Cardiac ventricle fibroblast (primary cell): ENCODE data around the gene OXTR. TPM values are rescaled to one million over a fixed set of nuclear protein-coding genes. Genes with fewer than 3 reads are reported as not detected.

Source experiments
- total RNA-seq: library from RNA; depleted of rRNA; stranded (reverse); fragments of >200 nt; gene quantifications from 2 replicates; pipeline ENCODE4 v1.2.3, GENCODE V29; 2015

Gene OXTR
- 0.15 and 3.2 TPM in 2 replicates for total RNA-seq

DNA sequence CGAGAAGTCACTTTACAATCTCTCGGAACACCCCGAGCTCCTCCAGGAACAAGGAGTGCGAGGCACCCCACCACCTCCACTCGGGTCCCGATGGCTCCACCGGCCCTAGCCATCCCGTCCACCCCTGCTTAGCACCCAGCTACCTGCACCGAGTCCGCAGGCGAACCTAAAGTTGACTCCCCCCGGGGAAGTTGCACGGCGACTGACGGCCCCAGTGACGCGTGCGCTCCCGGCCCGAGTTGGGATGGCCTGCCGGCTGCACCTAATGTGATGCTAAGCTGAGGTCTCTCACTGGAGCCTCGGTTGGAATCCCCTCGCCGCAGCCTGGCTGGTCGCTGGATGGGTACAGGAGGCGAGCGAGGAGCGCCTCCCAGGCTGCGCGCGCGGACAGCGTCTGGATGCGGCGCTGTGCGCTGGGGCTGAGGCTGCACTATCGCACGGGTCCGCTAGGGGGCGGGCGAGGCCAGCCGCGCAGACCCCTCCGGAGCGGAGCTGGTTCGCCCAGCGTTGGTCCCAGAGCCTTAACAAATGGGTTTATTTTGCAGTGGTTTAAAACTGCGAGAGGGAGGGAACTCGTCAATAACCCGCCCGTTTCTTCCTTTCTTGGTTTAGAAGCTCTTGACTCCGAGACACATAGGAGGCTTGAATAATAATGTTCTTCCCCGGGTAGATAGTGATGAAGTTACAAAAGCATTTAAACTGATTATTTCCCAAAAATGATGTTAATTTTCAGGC is at the start of gene OXTR:
OXTR (minus strand) TSS at position 526 of the 735 bp plus-strand sequence. CDS start 1,426 bp downstream, outside the sequence.

DNA sequence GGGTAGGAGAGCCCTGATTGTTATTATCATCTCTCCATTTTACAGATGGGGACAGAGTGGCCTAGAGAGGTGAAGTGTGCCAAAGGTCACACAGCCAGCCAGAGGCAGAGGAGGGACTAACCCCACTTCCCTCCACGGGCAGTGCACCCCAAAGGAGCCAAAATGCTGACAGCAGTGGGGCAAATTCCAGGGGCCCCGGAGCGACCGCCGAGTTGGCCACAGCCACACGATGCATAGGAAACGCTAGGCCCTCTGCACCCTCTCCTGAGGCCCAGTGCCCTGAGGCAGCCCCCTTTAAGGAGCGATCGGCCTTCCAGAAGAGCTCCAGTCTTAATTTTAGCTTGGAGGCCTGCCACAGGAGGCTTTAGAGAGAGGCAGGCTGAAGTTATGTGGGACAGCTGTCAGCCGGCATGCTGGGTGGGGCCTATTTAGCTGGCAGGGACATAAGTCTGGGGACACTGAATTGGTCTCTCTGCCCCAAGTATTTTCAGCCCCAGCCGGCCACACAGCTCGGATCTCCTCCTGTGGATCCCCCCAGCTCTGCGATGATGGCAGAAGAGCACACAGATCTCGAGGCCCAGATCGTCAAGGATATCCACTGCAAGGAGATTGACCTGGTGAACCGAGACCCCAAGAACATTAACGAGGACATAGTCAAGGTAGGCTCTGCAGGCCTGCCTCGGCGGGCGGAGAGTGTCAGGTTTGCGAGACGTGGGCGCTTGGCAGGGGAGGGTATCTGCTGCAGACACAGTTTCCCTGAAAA is 35.9 kb downstream of the OXTR start, which contains the start of gene CAV3:
CAV3 (plus strand) TSS at position 471 of the 763 bp plus-strand sequence; CDS start at position 546, 75 bp downstream.

Other genes starting within 250 kb of the OXTR start
- not detected in 2 replicates for gene SSUH2, start 124.8 kb downstream of the OXTR start, total RNA-seq
- gene CAV3, start 35.8 kb downstream of the OXTR start, total RNA-seq = not detected in 2 replicates
- 2.8 and 2.9 TPM in 2 replicates for gene RAD18, start 193.9 kb upstream of the OXTR start, total RNA-seq